Stimulated activated naive CD8-positive, alpha-beta T cell treated with anti-CD3 and anti-CD28 coated beads, Interleukin-15, Interleukin-2, amounts not matched to agents 100 U/mL and 50 U/mL, for 24 hours (primary cell): ENCODE data around the gene CELSR3.

Experiments
- ATAC-seq: fragments of 150-1000 bp; cut with Tn5 transposase; one replicate; pipeline ENCODE4 v1.10.0; 2021
- DNase-seq: peaks from one replicate; pipeline ENCODE4 v3.0.0; 2021

Gene CELSR3

DNA sequence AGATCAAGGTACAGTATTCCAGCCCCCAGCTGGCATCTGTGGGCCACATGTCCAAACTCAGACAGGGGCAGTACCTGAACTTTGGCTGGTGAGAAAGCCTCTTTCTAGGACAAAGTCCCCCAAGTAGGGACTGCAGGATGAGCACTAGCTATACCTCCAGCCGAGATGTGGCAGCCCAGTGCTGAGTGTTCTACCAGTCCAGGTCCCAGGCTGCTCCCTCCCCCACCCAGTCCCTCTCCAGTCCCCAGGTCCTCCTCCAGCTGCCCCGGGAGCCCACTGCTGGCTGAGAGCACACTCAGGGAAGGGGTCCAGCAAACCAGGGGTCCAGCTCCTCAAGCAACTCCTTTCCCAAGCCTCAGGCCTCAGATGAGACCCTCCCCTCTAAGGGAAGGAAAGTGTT is 28.9 kb downstream of the CELSR3 start:
- DNase-seq (no peak), ATAC-seq (no peak)

DNA sequence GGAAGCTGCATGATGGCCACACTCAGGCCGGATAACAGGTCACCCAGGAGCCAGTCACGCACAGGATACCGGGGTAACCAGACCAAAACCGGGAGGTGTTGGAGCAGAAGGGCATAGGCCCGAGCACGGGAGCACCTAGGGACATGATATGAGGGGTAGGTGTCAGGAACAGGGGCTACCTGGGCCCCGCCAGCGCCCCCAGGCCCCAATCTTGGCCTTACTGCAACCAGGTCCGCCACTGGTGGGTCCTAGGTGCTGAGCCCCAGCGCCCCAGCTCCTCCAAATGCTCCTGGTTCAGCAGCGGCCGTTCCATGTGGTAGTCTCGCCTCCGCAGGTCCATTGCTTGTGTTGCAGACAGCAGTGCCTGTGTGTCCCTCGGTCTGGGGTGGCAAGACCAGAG is 29.4 kb downstream of the CELSR3 start:
- no peak for ATAC-seq
- no peak for DNase-seq

DNA sequence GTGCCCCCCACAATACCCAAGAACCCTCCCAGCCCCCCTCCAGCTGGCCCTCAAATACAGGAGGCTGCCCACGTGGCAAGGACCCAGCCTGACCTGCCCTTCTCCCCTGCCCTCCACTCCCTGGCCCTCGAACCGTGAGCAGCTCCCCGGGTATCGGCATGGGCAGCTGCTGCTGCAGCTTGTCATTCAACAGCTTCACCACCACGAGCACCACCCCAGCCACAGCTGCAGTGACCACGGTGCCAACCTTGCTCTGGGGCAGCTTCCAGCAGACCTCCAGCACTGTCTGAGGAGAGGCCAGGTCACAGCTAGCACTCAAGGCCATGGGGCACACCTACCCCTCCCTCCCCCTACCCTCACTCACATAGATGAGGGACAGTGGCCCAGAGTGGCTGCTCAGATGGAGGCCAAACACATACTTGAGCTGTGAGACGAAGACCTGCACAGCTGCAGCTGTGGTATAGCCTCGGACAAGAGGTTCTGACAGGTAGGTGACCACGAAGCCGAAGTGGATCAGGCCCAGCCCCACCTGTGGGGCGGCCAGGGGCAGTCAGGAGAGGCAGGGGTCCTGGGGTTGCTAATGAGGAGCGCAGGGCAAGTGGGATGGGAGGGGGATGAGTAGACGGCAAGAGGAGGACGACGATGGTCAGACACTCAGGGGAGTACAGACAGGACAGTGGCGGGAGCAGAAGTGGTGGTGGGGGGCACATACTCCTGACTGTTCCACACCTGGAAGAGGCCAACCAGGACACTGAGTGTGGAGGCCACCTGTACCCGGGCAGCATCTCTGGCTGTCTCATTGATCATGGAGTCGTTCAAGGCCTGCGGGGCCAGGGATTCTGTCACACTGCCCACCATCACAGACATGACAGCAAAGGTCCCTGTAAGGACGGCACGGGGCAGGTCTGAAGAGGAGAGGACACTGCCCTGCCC is 30.9 kb downstream of the CELSR3 start:
- no peak for ATAC-seq

DNA sequence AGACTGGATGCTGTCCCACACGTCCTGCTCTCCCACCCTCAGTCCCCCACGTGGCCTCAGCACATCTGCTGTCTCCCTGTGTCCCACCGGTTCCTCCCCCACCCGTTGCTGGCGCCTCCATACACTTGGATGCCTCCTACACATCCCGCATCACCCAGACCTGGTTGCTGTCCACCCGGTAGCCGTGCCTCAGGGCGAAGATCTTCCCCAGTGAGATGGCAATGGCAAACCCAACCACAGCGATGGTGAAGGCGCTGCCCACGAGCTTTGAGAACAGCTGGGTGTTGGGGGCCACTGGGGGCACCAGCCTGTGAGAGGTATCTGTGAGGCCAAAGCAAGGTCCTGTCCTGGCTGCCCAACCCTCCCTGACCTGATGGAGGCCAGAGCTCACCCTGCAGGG is 31.9 kb downstream of the CELSR3 start:
- DNase-seq (no peak), ATAC-seq (no peak)

More for the DNA sequence above, 30.9 kb downstream of the CELSR3 start:
- DNase-seq = no peak

DNA sequence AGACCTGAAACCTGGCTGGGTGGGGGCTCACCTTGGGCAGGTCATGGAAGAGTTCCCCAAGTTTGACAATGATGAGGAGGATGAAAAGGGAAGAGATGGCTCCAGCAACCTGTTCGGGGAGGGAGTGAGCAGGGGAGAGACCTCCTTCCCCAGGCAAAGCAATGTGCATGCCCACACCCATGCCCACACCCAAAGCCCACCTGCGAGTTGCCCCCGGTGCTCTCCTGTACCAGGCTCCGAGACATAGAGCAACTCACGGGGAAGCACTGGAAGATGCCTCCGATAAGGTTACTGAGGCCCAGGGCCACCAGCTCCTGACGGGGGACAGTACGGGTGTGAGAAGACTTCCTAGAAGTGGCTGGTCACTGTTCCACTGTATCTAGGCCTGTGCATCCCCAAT is 32.3 kb downstream of the CELSR3 start:
- ATAC-seq = no peak
- DNase-seq = no peak

DNA sequence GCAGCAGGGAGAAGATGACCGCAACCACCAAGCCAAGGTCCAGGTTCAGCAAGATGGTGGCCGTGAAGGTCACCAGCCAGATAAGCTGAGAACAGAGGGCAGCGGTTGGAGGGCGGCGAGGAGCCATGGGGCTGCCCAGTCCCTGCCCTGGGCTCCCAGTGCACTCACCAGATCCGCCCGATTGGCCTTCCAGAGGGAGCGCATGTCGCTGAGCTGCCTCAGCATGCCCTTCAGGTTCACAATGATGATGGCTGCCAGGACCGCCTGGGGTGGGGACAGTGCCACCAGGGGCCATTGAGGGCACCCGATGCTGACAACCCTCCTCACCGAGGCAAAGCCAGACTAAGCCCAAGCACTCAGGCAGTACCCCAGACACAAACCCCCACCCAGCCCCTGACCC is 32.8 kb downstream of the CELSR3 start:
- ATAC-seq (no peak), DNase-seq (no peak)

DNA sequence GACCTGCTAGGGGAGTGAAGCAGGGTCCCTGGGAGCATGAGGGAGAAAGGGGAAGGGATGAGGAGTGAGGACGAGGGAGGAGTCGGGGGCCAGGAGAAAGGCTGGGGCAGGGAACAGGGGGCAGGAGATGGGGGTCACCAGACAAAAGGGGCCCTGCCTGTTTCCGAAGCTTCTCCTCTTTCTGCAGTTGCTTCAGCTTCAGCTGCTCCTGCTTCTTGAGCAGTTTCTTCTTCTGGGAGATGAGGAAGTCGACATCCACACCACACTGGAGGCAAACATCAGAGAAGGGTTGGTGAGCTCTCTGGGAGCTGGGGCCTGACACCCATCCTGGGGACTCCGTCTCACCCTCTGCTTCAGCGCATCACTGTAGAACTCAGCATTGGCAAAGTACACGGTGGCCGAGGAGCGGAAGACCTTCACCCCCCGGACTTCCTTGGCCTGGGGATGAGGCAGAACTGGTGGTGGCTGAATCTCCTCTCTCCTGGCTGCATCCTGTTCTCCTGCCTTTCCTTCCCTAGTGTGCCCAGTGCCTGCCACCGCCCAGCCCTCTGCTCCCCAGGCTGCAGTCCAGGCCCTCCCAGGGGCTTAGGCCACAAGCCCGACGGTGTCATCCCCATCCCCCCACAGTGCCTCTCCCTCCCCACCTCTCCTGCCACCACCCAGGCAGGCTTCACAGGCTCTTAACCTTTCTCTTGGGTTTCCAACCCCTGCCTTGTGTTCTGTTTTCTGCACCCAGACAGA is 34.2 kb downstream of the CELSR3 start:
- DNase-seq (no peak), ATAC-seq (no peak)

DNA sequence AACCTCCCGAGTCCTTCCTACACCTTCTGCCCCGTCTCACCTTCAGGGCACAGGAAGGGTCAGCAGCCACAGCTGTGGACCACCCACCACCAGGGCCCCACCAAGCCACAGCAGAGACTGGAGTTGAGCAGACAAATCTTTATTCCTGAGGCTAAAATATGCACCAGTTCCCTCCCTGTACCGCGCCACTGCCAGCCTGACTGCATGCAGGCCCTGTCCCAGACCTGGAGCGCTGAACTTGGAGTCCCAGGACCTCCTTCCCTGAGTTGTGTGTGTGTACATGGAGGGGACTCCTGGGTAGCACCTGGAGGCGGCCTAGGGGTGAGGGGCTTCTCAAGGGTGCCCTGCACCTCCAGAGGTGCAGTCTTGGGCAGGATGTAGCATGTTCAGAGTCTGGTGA is 37.1 kb downstream of the CELSR3 start:
- no peak for ATAC-seq

DNA sequence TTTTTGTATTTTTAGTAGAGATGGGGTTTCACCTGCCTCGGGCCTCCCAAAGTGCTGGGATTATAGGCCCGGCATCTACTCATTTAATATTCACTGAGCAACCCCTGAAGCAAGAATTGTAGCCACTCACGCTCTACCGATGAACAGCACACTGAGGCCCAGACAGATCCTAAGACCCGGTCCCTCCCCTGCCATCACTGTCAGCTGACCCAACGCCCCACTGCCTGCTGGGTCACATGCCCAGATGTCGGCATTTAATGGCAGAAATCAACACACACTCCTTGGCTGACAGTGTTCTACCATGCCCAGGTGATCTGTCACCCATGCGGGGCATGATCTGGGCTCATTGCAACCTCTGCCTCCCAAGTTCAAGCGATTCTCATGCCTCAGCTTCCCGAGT is 37.9 kb downstream of the CELSR3 start:
- DNase-seq (no peak), ATAC-seq (no peak)

More for the DNA sequence above, 37.1 kb downstream of the CELSR3 start:
- DNase-seq = no peak

DNA sequence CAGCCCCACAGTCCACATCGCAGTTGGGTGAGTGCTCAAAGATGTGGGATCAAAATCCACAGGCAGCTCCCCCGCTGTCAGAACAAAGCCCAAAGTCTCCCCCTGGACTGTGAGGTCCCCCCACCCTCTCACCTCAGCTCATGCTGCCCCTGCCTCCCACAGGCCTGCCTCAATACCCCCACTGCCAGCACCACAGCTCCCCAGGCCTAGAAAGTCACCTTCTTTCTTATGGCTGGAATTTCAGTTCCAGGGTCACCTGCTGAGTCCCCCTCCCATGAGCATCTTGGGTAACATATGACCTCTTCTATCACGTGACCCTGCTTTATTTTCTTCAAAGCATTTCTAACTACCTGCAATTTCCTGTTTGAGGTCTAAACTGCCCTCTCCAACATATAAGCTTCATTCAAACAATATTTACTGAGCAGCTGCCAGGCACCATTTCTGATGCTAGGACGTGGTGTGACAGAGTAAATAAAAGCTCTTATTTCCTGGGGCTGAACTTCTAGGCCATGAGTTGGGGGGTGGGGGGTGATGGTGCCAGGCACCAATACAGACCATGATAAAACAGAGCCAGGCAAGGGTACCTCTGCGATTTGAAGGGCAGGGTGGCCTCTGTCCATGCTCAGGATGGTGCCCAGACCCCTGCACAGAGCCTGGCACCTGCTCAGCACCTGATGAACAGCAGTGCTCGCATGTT is 38.7 kb downstream of the CELSR3 start:
- ATAC-seq (no peak), DNase-seq (no peak)

DNA sequence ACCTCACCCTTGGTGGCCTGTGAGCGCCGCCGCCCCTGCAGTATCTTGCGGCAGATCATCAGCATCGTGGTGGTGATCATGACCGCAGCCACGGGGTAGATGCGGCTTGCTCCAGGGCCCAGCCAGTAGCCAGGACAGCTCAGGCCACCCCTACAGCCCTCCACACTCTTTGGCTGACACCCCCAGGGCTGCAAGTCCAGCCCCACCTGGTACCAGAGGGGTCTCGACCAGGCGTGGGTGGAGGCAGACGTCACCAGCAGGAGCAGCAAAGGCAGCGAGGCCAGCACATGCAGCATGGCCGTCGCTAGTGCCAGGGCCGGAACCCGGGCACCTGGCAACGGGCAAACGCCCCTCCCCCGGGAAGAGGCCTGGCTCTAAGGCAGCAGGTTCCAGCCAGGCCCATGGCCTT is 41.2 kb downstream of the CELSR3 start, which contains the start of gene TMEM89:
Gene TMEM89 (minus strand): TSS at position 309 of the 409 bp plus-strand sequence. CDS start 13 bp downstream, at position 296.
- DNase-seq (no peak), ATAC-seq (no peak)

DNA sequence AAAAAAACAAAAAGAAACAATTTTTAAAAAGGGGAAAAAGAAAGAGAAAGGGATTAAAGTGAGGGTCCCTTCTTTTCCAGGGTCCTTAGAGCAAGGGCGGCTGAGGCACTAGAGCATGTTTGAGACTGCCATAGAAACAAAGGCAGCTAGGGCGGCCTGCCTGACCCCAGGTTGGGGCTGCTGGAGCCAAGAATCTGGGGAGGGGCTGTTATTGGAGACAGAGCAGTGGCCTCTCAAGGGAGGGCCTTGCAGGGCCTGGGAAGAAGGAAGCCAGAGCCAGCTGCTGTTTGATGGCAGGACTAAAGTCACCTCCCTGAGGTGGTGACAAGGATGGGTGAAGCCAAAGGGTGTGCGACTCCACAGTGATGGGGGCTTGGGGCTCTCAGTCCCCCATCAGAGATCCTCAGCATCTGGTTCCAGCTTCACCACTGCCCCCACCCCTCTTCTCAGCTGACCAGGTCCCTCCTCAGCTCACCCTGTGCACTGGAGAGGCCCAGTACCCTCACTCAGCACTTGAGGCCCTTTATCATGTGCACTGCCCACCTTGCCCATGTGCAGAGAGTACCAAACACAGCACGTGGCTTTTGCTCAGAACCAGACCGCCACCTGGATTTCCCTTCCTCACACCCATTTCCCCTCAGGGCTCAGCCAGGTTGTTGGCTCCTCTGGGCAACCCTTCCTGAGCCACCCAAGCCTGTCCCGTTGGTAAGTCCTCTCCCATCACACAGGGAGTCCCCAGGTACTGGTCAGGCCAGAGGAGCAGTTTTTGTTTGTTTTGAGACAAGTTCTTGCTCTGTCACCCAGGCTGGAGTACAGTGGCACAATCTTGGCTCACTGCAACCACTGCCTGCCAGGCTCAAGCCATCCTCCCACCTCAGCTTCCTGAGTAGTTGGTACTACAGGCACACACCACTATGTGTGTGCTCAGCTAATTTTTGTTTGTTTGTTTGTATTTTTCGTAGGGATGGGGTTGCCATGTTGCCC is 42.9 kb downstream of the CELSR3 start:
- DNase-seq (no peak), ATAC-seq (no peak)

DNA sequence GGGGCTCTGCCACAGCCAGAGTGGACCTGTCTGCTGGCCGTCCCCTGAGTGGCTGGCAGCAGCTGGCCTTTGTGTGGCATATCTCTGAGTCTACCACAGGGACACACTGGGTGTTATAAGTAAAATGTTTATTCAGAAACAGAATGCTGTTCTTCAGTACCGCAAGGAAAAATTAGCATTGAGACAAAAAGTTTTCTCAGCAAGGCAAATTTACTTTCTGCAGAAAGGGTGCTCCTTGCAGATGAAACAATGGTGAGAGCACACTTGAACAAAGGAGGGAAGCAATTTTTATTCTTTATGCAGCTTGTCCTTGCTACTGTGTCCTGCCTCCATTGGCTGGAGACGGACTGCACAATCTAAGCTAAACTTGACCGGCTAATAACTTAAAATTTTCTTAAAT is 45.1 kb downstream of the CELSR3 start:
- DNase-seq (no peak), ATAC-seq (no peak)

DNA sequence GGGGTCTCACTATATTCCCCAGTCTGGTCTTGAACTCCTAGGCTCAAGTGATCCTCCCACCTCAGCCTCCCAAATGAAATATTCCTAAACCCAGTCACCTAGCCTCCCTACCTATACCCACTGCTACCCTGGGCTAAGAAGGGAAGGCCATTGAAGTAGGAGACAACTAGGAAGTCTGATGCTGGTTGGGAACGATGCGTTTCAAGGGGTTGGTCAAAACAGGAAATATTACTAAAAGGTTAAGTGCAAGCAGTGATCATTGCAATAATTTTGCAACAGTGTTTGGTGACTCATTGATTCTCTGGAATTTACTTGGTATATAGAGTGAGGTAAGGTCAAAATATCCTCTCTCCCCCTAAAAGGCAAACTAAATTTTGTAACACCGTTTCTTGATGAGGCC is 48.6 kb downstream of the CELSR3 start:
- peak; percentile 28 for DNase-seq
- peak; percentile 63 for ATAC-seq

DNA sequence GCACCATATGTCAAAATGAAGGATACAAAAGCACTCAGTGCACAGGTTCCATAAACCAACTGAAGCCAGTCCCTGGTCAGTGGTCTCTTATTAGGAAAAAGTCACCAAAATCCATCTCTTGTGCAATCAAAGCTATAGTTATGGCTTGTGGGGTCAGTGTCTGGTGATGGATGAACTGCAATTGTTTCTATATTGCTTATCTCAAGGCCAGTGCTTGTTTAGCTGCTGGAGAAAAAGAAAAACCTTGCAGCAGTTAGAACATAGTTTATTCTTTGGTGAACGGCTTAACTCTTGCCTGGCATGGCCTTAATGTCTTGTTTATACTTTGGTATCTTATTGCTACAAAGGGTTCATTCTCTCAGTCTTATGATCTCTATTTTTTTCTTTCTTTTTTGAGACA is 50.4 kb downstream of the CELSR3 start:
- no peak for DNase-seq
- ATAC-seq = no peak

DNA sequence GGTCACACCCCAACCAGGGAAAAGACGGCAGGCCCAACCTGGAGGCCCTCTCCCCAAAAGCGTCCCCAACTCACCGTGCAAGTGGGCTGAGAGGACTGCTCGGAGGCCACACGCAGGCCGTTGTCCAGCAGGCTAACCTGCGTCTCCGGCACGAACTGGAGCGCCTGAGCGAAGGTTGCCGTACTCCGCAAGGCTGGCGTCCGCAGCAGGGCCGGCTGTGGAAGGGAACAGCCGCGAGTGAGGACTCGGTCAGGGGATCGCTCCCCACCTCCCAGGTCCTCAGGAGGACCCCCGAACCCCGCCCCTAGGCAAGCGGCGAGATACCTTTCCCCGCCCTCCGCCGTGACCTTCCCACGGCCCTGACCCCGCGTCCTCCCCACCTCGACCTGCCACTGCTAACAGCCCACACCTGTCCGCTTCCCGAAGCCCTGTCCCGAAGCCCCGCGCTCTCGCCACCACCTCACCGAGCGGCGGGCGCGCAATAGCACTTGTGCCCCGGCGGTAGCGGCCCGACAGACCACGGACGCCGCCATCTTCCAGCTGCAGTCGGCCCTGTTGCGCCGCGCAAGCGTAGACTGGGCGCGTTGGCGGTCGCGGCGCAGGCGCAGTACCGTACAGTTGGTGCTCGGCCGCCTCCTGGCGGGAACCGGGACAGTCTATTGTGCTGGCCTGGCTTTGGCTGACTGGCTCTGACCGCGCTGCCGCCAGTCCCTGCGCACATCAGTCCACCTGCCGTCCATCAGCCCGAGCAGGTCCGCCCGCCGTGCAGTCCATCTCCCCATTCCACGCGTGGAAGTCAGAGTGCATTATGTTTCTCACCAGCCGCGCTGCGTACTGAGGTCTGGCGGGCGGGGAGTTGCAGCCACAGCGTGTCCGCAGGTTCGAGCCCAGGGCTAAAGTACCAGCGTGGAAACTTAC is 53.3 kb downstream of the CELSR3 start, which contains the start of gene UQCRC1:
Gene UQCRC1 (minus strand): TSS at position 559 of the 918 bp plus-strand sequence. CDS start 26 bp downstream, at position 533.
- DNase-seq (peak; percentile 93), ATAC-seq (peak; percentile 97)

DNA sequence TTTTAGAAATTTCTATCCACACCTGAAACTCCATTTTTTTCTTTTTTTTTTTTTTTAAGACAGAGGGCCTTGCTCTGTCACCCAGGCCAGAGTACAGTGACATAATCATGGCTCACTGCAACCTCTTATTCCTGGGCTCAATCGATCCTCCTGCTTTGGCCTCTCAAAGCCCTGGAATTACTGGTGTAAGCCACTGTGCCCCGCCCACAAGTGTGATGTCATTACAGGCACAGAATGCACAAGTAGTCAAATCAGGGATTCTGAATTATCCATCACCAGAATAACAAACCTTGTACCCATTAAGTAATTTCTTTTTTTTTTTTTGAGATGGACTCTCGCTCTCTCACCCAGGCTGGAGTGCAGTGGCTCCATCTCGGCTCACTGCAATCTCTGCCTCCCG is 55.2 kb downstream of the CELSR3 start:
- ATAC-seq = no peak
- DNase-seq = peak; percentile 42

DNA sequence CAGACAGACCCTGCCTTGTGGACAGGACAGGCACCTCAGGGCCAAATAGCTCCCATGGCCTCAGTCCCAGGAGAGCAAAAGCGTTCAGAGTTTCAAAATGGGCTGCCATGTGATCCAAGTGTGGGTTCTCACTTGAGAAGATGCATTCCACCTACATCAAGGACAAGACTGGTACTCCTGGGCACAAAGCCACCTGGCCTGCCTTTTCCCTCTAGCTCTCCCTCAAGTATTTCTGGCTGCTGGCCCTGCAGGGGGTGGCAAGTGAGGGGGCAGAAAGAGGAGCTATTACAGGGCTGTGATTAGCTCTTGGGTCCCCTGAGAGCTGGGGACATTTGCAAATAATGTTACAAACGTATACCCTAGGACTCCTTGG is 61.1 kb downstream of the CELSR3 start:
- DNase-seq = no peak
- no peak for ATAC-seq

DNA sequence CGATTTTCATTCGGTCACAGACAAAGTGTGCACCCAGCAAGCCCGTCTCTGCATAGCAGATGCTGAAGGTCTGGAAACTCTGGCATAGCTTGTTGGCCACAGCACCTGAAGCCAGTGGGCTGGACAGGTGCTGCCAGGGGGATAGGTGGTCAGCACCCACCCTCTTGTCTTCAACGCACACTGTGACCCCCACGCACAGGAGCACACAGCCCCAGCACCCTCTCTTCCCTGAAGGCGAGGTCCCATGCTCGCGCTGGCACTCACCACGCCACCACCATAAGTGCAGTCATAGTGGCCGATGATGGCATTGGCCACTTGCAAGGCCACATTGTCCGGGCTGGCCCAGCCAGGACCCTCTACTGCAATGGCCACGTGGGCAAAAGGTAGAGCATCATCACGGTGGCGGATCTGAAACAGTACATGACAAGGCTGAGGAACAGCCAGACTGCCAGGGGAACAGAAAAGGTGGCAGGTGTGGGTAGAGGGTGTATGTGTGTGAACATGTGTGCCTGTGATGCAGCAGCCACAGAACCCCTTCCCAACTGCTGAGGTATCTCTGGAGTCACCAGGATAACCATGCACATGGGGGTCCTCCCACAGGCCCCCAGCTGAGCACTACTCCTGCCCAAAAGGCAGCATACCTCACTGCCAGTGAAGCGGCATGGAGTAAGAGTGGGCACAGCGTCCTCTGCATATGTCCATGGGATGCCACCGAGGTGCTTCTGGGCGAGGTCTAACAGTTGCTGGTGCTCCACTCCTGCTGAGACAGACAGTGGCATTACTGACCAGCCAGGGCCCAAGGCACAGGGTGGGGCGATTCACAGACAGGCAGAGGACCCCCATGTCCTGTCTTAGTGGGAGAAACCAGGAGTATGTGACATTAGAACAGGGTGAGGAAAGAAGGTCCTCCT is 61.7 kb downstream of the CELSR3 start:
- DNase-seq = no peak
- ATAC-seq = no peak
